SK-N-SH (cell line): Measurements from ENCODE around the gene CCDC188.

Experiments used
- CTCF ChIP-seq: fragments of 200-600 bp; sonication (generic); IDR thresholded peaks from 2 replicates; pipeline ENCODE4 v1.6.1; 2017; ENCODE audit warnings: antibody characterized with exemption, mild to moderate bottlenecking, moderate library complexity
- RFX5 ChIP-seq: IDR thresholded peaks from 2 replicates; pipeline ENCODE4 v1.6.1; 2012; ENCODE audit warnings: mild to moderate bottlenecking, improper control_type of control experiment, low read length
- USF2 ChIP-seq: fragments of 150-350 bp; IDR thresholded peaks from 2 replicates; pipeline ENCODE4 v1.6.1; 2017; ENCODE audit warnings: antibody characterized with exemption, low read length, low read depth, borderline replicate concordance

- no peak for TF ChIP-seq RFX5
- no peak for TF ChIP-seq CTCF
- no peak for TF ChIP-seq USF2
These were observed 19.3 kb upstream of the CCDC188 start for GRCh38 chr22:20170170-20170569.
